OCI-M2 (cell line): ENCODE data around the gene ATAD1.
"Not testable (repeated sequence)": the region's sequence is repeated elsewhere in the genome, so short reads cannot be mapped to it uniquely, and the experiment has no call there.

Experiments
- DNase-seq: peaks from one replicate; lab custom pipeline; 2025; ENCODE audit not compliant: unreplicated experiment; lab: John Stamatoyannopoulos, UW

Gene ATAD1

GRCh38 chr10:87846711-87847110 is 28.7 kb upstream of the ATAD1 start:
- not testable (repeated sequence) for DNase-seq

- no peak for DNase-seq
Observed at GRCh38 chr10:87846023-87846422, 28.0 kb upstream of the ATAD1 start.

GRCh38 chr10:87845624-87845998 is 27.6 kb upstream of the ATAD1 start:
- DNase-seq = no peak

GRCh38 chr10:87844837-87845623 is 27.0 kb upstream of the ATAD1 start:
- DNase-seq = no peak

- DNase-seq = no peak
Observed at GRCh38 chr10:87843714-87844113, 25.7 kb upstream of the ATAD1 start.

- no peak for DNase-seq
Observed at GRCh38 chr10:87842776-87843497, 24.9 kb upstream of the ATAD1 start.

- DNase-seq = no peak
Observed at GRCh38 chr10:87842220-87842641, 24.2 kb upstream of the ATAD1 start.

- no peak for DNase-seq
Observed at GRCh38 chr10:87841186-87841585, 23.2 kb upstream of the ATAD1 start.

GRCh38 chr10:87838650-87839049 is 20.6 kb upstream of the ATAD1 start:
- no peak for DNase-seq

GRCh38 chr10:87837445-87837844 is 19.4 kb upstream of the ATAD1 start:
- no peak for DNase-seq

- no peak for DNase-seq
Observed at GRCh38 chr10:87836098-87836497, 18.1 kb upstream of the ATAD1 start.

- DNase-seq = no peak
Observed at GRCh38 chr10:87829986-87830729, 12.1 kb upstream of the ATAD1 start.

GRCh38 chr10:87829051-87829450 is 11.0 kb upstream of the ATAD1 start:
- not testable (repeated sequence) for DNase-seq

GRCh38 chr10:87827681-87828080 is 9.7 kb upstream of the ATAD1 start:
- no peak for DNase-seq

GRCh38 chr10:87826653-87827052 is 8.6 kb upstream of the ATAD1 start:
- DNase-seq = no peak

- DNase-seq = no peak
Observed at GRCh38 chr10:87819289-87819585, 1.2 kb upstream of the ATAD1 start.

- no peak for DNase-seq
Observed at GRCh38 chr10:87818505-87819288, 671 bp upstream of the ATAD1 start.

- no peak for DNase-seq
Observed at GRCh38 chr10:87816898-87817608, 973 bp downstream of the ATAD1 start.

- no peak for DNase-seq
Observed at GRCh38 chr10:87816163-87816897, 1.7 kb downstream of the ATAD1 start.
